ENCODE measurements around the gene PPP1R17. TPM values are rescaled to one million over a fixed set of nuclear protein-coding genes. Genes with fewer than 3 reads are reported as not detected.

The PPP1R17 gene
- total and polyA plus RNA-seq, 2 of the 13 experiments (the other 11 are each of a cell fraction or from before 2014, with no cell fraction given), result not detected

DNA sequence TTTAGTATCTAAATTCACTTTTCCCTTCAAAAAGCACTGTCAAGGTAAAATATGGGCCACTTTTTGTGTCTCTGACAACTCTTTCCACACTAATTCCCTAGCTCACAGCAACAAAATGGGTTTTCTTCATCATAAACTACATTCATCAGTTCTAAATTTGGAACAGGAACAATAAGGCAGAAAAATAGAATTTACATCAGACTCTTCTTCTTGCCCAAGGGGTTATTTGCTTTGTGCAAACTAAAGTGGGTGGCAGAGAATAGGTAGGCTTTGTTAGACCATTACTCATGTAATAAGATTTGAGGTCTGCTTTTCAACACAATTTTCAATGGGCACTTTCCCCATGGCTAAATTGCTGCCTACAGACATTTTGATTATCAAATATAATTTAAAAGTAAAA lies 17.6 kb upstream of the PPP1R17 start:
- Histone ChIP-seq H2AFZ (ENCODE audit: low read length) (no peak overlapping the region), H3K27ac (ENCODE audit: extremely low read length, insufficient read depth, low read length) (no peak overlapping the region), H3K79me2 (ENCODE audit: insufficient read depth, low read length) (no peaks in the 10 kb centered on the region), H3K4me2 (ENCODE audit: low read depth, low read length) (no peak overlapping the region), H3K36me3 (replicated peaks in 1 of 2; ENCODE audit: control insufficient read depth in 1 of 2, insufficient read depth in 2 of 2, low read length in 2 of 2) (no peaks in the 10 kb centered on the region), H3K9ac (ENCODE audit: insufficient read depth, low read depth, low read length) (no peak overlapping the region), H4K20me1 (ENCODE audit: insufficient read depth, low read length) (no peaks in the 10 kb centered on the region), H3K27me3 (ENCODE audit: control insufficient read depth in 1 of 2, insufficient read depth in 2 of 2, low read length in 2 of 2) (no peaks in the 10 kb centered on the region), H3K4me1 (ENCODE audit: insufficient read depth, low read length) (no peaks in the 10 kb centered on the region), H3K4me3 (replicated peaks in 1 of 3; ENCODE audit: insufficient read depth in 1 of 3, low read depth in 2 of 3, low read length in 3 of 3) (no peak overlapping the region), H3K9me3 (ENCODE audit: low read length) (no peaks in the 10 kb centered on the region)
- TF ChIP-seq EP300 (IDR thresholded peaks at IDR 0.05; ENCODE audit: low read depth in 2 of 2, low read length in 2 of 2) (no peak), EP300 (CRISPR knock-in tag; IDR thresholded peaks at IDR 0.05; ENCODE audit: borderline replicate concordance) (no peak), CHD4 (IDR thresholded peaks at IDR 0.05; ENCODE audit: borderline replicate concordance, low read length) (no peak), REPIN1 (CRISPR knock-in tag; IDR thresholded peaks at IDR 0.05; ENCODE audit: borderline replicate concordance, low read depth) (no peak)
- ATAC-seq (no peak), FAIRE-seq (no peak), DNase-seq (ENCODE audit: low spot score) (no peak)
- ChIA-PET POLR2A (no interaction called here), CTCF (ENCODE audit: low intra/inter-chr PET ratio, low total read pairs) (no interaction called here)
- in situ Hi-C loops (cut with HindIII; ENCODE audit: extremely low pct_ligation_motif_present, low pct_unique_long_range_greater_than_20kb) (no loop called here), intact Hi-C loops (cut with micrococcal nuclease; ENCODE audit: unreplicated experiment) (no loop called here)
- BruUV-seq (replicated peaks), result no TSS peak

DNA sequence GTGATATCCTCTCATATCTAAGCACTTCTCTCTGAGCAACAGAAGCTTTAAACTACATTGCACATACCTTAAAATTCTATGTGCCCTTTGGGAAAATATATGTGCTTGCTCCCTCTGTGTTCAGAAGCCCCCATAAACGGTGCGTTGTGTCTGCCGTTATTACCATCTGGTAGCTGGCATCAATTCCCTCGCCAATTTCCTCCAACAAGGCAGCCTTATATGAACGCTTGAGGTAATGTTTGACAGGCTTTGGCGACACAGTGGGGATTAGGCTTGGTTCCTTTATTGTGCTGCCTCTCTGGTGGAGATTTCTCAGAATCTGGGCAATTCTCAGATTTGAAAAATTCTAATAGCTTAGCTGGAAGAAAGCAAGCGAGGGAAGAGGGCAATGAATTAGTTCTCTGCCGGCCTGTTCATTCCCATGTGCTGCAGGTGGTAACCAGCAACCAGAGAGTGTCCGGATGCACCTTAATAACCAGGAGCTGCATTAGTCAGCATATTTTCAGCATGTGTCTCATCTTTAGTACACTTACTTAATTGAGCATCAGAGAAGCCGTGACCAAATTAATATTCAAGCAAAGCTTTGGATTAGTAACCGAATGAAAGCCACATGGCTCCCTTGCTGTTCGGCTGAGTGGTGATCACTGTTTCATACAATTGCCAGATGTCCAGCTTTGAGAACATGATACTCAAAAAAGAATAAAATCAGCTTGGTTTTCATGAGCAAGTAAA lies 7.3 kb upstream of the PPP1R17 start:
- H3K79me2 ChIP-seq (ENCODE audit: insufficient read depth, low read length), result no peaks in the 10 kb centered on the region
- no peaks in the 10 kb centered on the region for H3K36me3 ChIP-seq (replicated peaks in 1 of 2; ENCODE audit: control insufficient read depth in 1 of 2, insufficient read depth in 2 of 2, low read length in 2 of 2)
- intact Hi-C loops (cut with micrococcal nuclease; ENCODE audit: unreplicated experiment) (no loop called here), in situ Hi-C loops (cut with HindIII; ENCODE audit: extremely low pct_ligation_motif_present, low pct_unique_long_range_greater_than_20kb) (no loop called here)
- H4K20me1 ChIP-seq (ENCODE audit: insufficient read depth, low read length), result no peaks in the 10 kb centered on the region
- WGBS (ENCODE audit: low lambda C conversion rate), result 35% methylated on average over 12 of the region's 12 CpGs
- H3K4me3 ChIP-seq (replicated peaks in 1 of 3; ENCODE audit: insufficient read depth in 1 of 3, low read depth in 2 of 3, low read length in 3 of 3), result no peak overlapping the region
- no peak for ATAC-seq
- CTCF ChIA-PET (ENCODE audit: low intra/inter-chr PET ratio, low total read pairs), result no interaction called here
- no peak for FAIRE-seq
- H3K9ac ChIP-seq (ENCODE audit: insufficient read depth, low read depth, low read length), result no peak overlapping the region
- POLR2A ChIA-PET, result no interaction called here
- no peak overlapping the region for H3K4me2 ChIP-seq (ENCODE audit: low read depth, low read length)
- no peak for TF ChIP-seq TRIM24 (CRISPR knock-in tag; IDR thresholded peaks at IDR 0.05)
- TF ChIP-seq MAFK (conservative IDR thresholded peaks at IDR 0.05 in 1 of 2, IDR thresholded peaks at IDR 0.05 in 1 of 2; ENCODE audit: low read length in 2 of 2), result 0 out of 4 replicates have a peak, but pooled peaks of 1 of the 2 experiments have one; percentile 16
- TF ChIP-seq ZBTB8A (CRISPR knock-in tag; IDR thresholded peaks at IDR 0.05; ENCODE audit: borderline replicate concordance, low read depth), result no peak
- TF ChIP-seq ZFY (CRISPR knock-in tag; IDR thresholded peaks at IDR 0.05), result no peak
- no peak for TF ChIP-seq ZNF12 (CRISPR knock-in tag; IDR thresholded peaks at IDR 0.05)
- TF ChIP-seq ZMYM4 (CRISPR knock-in tag; IDR thresholded peaks at IDR 0.05), result no peak
- H3K27ac ChIP-seq (ENCODE audit: extremely low read length, insufficient read depth, low read length), result no peak overlapping the region
- no peaks in the 10 kb centered on the region for H3K27me3 ChIP-seq (ENCODE audit: control insufficient read depth in 1 of 2, insufficient read depth in 2 of 2, low read length in 2 of 2)
- no peaks in the 10 kb centered on the region for H3K9me3 ChIP-seq (ENCODE audit: low read length)
- DNase-seq (ENCODE audit: low spot score), result no peak
- no peaks in the 10 kb centered on the region for H3K4me1 ChIP-seq (ENCODE audit: insufficient read depth, low read length)
- no TSS peak for BruUV-seq (replicated peaks)
- H2AFZ ChIP-seq (ENCODE audit: low read length), result no peak overlapping the region
